T-helper 2 cell (primary cell): ENCODE data around the gene ZFYVE27.

ENCODE experiments used
- DNase-seq, 5 experiments: peaks; one replicate each; pipeline versions ENCODE4 v3.0.0 to v3.0.0-alpha.2; 2012 to 2022

The ZFYVE27 gene

DNA sequence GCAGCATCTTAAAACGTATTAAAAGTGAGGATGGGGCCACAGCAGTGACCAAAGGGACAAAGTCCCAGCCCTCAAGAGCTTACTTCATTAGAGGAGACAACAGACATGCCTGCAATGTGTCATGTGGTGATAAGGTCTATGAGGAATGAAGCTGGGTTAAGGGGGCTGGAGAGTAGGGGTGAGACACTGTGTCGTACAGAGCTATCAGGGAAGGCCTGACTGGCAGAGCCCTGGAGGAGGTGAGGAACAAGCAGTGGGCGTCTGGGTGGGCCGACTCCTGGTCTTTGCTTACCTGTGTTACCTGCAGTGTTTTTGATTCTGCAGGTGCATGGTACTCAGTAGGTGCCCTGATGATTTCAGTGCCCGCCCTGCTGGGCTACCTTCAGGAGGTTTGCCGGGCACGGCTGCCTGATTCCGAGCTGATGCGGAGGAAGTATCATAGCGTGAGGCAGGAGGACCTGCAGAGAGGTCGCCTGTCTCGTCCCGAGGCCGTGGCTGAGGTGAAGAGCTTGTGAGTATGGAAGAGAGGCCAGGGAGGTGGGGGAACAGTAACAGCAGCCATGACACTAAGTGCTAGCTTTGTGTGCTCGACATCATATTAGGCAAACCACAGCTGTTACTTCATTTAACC, 7.6 kb downstream of the ZFYVE27 start:
- no peak for DNase-seq

DNA sequence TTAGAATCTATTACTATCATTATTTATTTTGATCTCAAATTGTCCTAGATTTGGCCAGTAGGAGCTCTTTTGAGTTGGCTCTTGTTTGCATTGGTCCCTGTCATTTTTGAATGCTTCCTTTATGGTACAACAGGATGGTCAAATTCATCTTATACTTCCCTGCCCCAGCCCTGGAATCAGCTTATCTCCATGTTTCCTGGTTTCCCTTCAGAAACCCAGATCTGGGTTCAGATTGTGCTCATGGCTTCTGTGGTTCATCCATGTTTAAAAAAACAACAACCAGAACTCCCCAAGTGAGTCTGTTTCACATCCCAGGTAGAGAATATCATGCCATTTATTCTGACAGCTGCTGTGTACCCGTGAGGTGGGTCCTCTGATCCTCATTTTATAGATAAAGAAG, 10.6 kb downstream of the ZFYVE27 start:
- DNase-seq = no peak

DNA sequence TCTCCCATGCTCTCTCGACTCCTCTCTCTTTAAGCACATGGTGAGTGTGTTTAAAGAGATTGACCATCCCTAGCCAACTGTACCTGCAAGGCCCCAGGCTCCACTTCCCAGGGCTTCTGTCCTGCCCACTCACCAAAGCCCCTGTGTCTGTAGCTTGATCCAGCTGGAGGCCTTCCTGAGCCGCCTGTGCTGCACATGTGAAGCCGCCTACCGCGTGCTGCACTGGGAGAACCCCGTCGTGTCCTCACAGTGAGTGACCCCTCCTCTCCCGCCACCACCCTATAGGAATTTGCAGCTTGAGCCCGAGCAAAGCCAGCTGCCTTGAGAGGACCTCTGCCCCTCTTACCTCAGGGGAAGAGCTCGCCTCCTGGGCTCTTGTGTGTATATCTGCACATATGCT, 11.2 kb downstream of the ZFYVE27 start:
- DNase-seq = no peak

DNA sequence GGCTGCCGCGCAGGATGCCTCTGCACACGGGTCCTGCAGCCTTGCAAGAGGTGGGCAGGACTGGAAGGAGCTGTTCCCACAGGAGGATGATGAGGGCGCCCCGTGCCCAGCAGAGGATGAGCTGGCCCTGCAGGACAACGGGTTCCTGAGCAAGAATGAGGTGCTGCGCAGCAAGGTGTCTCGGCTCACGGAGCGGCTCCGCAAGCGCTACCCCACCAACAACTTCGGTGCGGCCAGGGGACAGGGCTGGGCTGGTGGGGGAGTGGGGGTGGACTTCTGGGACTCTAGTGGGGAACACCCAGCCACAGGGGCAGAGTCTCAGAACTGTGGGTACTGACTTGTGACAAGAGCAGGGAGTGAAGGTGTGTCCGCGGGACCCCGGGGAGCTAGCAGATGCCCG, 16.0 kb downstream of the ZFYVE27 start:
- no peak for DNase-seq

DNA sequence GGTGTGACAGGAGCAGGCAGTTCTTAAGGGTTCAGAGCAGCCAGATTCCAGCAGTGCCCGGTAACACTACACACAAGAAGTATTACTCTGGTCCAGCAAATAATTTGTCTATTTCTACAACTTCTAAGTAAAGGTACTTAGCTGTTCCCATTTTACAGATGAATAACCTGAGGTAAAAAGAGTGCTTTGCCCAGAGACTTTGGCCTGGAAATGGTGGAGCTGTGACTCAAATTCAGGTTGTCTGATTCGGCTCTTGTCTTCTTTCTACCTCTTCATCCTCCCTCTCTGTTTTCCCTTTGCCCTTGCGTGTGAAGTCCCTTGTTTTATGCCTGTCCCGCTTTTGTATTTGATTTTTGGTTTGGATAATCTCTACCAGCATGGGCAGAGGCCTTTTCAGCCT, 17.8 kb downstream of the ZFYVE27 start:
- no peak for DNase-seq

DNA sequence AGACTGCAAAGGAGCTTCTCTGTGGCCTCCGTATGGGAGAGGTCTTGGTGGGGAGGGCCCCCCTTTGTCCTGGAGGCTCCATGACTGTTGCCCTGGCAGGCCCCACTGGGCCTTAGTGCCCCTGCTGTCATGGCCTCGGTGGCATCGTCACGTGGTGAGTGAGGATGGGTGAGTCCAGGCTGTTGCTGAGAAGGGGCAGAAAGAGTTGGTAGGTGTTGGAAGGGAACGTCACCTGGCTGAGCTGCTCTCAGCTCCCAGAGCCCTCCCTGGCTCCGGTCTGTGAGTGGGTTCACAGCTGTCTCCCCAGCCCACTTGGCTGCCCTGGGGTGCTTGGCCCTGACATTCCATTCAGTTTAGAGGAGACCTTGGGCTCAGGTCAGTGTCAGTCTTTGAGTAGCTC, 18.8 kb downstream of the ZFYVE27 start:
- DNase-seq = no peak

DNA sequence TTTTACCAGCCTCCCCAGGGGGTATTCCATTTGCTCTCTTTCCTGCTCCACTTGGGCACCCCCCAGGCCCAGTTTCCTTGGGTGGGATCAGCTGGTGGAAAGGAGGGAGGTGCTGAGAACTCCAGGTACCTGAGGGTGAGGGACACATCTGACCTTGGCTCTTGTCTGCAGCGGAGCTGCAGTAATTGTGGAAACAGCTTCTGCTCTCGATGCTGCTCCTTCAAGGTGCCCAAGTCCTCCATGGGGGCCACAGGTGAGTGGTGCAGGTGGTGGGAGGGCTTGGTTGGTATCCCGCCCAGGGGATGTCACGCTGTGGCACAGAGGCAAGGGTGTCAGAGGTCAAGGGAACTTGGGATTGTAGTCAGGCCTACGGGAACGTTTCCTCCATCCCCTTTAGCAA, 20.5 kb downstream of the ZFYVE27 start:
- no peak for DNase-seq

DNA sequence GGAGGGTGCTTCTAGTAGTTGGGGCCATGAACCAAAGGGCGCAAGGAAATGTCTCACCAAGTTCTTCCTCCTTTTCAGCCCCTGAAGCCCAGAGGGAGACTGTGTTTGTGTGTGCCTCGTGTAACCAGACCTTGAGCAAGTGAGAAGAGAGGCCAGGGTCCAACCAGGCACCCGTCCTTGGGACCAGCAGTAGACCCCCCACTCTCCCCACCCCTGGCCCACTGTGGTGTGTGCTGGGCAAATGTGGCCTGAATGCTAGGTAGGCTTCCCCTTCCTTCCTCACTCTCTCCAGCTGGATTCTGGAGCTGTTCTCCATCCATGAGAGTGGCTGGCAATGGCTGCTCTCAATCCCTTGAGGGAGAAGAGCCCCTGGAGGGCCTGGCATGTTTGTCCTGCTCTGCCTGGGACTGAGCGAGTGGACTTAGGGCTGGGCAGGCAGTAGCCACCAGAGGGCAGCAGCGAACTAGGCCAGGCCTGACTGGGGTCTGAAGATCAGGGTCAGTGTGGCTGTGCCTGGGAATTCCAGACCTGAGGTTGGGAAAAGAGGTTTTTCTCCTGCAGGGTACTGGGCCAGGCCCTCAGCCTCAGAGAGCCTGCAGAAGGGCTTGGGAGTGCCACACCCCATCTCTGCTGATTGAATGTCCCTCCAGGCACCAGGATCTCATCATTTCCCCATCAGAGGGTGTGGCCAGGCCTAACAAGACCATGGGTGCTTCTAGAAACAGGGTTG, 22.4 kb downstream of the ZFYVE27 start:
- DNase-seq = peak in 3 of 5 experiments; percentile 18 to 33 (median 30)

DNA sequence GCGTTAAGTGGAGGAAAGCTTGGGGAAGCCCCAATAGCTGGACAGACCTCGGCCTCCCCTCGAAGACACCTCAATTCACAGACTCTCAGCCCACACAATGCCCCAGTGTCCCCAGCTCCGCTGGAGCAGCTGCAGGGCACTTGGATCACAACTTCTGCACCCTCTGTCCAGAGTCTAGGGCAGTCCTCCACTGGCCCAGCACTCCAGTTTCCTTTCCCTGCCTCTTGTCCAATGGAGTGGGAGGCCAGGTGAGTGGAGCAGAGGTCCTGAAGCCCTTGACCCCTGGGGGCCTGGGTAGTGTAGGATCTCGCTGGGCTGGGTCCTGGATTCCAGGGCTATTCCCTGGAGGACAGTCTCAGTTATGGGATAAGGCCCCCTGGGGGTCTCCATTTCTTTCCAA, 23.0 kb downstream of the ZFYVE27 start:
- DNase-seq = no peak

DNA sequence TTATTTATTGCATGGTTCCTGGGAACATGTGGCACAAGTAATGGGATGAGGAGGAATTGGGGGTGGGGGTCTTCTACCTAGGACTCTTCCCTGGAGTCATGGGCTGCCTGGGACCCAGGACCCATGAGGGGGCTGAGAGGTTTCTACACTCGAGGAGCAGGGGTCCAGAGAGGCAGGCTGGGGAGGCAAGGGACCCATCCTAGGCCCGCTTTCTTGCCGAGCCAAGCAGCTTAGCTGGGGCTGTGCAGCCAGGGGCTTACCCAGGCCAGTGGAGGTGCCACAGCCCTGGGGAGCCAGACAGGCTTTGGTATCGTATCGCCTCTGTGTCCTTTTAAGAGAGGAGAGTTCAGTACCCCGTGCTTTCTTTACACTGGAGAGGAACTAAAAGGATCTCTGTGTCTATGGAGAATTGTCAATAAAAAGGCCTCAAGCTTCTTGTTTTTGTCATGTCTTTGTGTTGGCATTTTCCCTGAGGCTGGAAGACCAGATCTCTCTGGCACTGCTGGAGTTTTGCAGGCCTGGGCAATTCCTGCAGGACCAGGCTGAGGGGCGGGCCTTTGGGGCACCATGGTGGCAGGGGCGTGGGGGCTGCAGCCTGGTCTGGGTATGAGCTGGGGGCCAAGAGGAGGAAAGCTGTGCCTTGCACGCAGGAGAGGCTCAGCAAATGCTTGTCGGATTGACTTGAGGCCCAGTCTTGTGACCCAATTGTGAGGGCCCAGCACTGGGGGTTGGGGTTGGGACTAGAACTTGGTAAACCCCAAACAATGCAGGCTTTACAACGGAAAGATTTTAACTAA, 23.7 kb downstream of the ZFYVE27 start:
- no peak for DNase-seq

DNA sequence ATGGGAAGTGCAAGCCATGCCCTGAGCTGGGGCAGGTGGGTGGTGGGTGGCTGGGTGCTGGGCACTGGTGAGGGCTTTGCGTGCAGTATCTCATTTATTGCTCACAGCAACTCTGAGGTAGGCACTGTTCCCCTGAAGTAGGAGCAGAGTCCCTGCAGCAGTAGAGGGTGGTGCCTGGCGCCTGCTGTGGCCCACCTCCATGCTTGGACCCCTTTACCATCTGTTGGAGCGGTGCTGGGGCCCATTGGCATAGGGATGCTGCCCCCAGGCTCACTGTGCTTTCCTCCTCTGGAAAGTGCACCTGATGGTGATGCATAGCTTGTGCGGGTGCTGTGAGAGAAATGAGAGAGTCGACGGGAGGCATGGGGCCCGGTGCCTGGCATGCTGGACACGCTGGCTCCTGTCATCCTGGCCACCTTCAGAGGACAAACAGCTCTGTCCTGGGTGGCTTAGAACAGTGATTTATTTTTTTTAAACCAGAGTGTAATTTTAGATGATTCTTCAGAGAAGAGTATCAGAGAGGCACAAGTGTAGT, 24.5 kb downstream of the ZFYVE27 start:
- DNase-seq = no peak

DNA sequence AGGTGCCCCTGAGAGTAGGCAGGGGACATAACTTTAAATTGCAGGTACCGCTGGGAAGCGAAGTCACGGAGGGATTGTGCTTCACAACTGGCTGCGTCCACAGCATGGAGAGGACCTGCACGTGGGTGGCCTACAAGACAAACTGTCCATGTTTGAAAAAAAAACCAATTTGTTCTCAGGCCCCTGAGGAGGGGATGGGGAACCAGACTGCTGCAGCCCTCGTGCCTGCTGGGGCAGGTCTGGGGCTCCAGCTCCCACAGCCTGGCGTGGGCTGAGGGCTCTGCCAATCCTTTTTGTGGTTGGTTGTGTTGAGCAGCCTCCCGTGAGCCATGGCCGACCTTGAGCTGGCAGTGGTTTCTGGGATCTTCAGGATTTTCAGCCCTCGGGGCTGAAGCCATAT, 25.1 kb downstream of the ZFYVE27 start:
- DNase-seq = no peak

DNA sequence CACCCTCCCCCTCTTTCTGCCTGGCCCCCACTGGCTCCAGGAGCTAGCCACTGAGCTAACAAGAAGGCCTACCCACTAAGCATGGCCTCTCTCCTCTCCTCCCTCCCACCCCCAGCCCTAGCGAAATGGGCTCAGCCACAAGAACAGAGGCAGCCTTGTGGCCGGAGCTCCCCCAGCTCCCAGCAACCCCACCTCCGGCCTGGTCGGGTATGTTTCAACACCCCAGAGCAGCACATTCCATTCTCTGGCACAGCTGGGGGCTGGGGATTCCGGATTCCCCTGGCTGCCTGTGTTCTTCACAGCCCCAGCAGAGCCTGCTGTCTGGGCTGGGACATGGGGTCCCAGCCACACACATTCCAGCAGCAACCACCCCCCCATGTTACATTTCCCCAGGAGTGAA, 25.9 kb downstream of the ZFYVE27 start:
- no peak for DNase-seq

DNA sequence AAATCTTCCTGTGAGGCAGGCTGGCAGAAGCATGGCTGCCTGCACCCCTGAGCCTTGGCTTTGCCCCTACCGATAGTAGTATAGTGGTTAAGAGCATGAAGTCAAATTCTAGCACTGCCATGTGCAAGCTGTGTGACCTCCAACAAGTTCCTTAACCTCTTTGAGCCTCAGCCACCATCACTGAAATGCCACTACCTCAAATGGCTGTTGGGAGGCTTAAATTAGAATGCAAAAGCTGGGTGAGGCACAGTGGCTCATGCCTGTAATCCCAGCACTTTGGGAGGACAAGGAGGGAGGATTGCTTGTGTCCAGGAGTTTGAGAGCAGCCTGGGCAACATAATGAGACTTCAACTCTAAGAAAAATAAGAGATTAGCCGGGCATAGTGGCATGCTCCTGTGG, 26.5 kb downstream of the ZFYVE27 start:
- DNase-seq = no peak

DNA sequence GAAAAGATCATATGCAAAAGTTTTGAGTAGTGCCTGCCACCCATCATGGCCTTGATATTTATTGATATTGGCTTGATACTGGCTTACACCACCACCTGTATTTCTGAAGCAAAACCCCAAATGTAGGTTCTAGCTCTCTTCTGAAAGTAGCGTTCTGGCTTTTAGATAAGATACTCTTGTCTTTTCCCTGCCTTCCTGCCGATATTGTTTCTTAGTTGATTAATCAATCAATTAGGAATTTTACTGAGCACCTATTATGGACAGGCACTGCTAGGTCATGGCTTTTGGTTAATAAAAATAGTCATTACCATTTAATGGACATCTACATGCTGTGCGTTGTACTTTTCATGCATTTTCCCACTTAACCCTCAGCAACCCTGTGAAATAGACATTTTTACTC, 27.0 kb downstream of the ZFYVE27 start:
- DNase-seq = no peak

DNA sequence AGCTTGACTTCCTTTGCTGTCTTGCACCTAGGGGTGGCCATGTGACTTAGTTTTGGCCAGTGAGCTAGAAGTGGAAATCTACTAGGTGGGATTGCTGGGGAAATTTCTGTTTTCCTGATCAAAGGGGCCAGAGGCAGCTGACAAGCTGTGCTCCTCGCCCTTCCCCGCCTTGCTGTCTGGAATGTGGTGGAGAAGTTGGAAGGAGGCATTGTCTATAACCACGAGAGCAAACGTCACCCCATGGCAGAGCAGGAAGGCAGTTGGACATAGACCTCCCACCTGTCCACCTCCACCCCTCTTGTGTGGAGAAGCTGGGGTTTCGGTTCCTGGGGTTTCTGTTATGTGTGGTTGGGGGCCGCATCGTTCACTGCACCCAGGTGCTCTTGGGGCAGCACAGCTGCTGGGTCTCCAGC, 27.6 kb downstream of the ZFYVE27 start:
- no peak for DNase-seq

DNA sequence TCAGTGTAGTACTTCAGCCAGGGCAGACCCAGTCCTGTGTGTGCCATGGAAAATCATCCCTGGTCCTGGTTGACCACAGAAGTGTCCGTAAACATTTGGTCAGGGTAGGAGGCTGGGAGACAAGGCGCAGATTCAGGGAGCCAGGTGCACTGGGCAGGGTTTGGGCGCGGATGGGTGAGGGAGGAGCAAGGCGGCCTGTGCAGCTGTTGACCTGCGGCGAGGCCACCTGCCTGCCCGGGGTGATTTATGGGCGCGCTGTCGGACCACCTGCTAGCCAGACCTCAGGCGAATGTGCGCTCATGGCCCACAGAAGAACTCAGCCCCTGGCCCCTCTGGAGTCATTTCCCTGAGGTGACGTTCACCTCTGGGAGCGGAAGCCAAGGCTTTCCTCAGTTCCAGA, 28.3 kb downstream of the ZFYVE27 start:
- DNase-seq = no peak

DNA sequence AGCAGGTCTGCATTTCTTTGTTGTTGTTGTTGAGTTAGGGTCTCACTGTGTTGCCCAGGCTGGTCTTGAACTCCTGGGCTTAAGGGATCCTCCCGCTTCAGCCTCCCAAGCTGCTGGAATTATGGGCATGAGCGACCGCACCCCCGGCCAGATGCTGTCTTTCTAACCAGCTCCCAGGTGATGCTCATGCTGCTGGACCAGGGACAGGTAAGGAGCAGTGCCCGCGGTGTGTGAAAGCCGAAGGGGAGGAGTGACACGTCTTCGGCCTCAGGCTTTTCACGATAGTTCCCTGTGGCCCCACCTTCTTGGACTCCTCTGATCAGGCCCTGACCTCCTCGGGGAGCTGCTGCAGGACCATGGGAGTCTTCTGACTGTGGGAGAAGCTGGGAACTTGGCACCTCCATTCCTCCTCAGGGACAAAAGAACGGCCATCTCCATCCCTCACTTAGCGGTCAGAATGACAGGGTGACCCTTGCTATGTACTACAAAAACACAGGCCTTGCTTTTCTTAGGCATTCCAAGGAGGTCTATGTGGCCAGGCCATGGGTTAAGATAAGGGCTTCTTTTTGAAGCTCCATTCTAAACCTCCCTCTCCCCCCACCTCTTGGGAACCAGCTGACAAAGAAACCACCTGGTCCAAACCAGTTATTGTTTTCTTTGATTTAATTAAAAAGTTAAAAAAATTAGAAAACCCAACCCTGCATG, 29.3 kb downstream of the ZFYVE27 start:
- DNase-seq = no peak

DNA sequence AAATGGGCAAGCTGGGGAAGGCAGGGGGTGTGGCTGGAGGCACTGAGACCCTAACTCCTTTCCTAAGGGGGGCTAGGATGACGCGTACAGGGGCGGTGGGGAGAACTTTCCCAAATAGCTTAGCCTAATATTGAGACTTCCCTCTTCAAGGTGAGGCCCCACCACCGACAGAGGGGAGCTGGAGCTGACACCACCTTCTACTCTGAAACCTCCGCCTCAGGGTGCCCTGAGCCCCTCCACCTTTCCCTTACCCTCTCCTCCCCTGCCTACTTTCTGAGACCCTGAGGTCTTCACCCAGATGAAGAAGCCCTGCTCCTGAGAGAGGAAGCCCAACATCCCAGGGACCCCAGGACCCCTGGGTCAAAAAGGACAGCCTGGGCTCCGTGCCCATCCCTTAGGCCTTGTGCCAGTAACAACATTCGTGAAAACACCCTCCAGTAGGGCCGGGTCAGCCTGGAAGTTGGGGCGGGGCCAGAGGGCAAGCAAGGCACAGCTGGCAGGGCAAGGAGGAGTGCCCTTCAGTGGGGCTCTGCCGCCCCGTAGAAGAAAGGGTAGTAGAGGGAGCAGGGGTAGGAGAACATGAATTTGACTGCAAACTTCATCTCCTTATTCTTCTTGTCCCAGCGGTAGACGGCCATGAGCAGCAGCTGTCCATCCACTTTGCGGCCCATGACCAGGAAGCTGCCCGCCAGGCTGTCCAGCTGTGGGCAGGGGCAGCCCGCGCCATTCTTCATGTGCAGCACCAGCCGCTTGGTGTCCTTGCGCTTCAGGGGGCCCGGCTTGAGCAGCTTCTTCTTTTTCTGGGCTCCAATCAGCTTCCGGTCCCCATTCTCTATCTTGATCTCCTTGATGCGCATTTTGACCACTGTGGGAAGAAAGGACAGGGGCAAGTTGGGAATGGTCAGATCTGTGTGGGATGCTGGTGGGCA, 30.3 kb downstream of the ZFYVE27 start:
- no peak for DNase-seq

DNA sequence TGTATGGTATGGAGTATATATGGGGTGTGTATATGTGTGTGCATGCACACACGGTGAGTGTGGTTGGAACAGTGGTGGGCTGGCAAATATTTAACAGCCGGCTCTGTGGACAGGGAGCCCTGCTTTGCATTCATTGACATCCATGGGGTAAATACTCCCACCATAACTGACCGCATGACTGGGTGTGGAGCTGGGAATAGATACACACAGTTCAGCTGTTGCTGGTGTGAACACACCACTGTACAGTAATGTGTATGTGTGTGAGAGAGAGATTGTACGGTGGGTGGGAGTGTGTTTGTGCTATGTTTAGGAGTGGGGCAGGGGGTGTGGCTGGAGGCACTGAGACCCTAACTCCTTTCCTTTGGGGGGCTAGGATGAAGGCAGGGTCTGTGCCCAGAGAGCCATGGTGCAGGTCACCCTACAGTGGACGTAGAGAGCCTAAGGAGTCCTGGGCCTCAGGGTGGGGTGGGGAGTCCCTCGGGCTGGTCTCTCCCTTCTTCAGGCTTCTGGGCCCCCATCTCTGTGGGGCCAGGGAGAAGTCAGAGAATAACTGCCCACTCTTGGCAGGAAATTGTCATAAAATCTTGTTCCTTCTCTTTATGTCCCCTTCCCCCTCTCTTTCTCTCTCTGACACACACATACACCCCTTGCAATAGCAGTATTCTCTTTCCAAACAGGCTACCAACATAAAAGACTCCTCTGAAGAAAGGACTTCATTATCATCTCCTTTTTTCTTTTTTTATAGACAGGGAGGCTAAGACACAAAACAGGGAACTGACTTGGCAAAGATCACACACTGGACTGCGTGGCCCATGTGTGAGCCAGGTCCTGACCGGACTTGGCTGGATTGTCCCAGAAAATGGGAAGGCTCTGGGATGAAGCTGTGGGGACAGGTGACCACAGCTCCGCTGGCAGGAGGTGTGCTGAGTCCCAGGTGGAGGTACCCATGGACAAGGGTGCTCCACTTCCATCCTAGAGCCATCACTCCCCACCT, 31.7 kb downstream of the ZFYVE27 start:
- DNase-seq = no peak

DNA sequence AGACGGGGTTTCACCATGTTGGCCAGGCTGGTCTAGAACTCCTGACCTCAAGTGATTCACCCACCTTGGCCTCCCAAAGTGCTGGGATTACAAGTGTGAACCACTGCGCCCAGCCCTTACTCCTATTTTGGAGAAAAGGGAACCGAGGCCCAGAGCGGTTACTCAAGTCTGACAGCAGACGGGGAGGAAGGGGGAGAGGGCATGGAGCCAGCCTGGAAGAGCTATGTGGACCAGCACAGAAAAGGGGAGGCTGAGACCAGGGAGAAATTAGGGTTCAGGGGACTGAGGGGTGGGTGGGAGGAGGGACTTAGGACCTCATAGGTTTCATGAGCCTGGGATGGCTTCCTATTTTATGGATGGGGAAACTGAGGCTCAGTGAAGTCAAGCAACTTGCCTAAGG, 33.3 kb downstream of the ZFYVE27 start:
- no peak for DNase-seq
